ENCODE measurements around the gene TAPT1. TPM values are rescaled to one million over a fixed set of nuclear protein-coding genes. Genes with fewer than 3 reads are reported as not detected.

The TAPT1 gene
- total and polyA plus RNA-seq, 2 of the 13 experiments (the other 11 are each of a cell fraction or from before 2014, with no cell fraction given), result 24.5 to 25.3 TPM

- TF ChIP-seq ZKSCAN8 (CRISPR knock-in tag; IDR thresholded peaks at IDR 0.05; ENCODE audit: borderline replicate concordance), result no peak
- TF ChIP-seq GFI1 (CRISPR knock-in tag; IDR thresholded peaks at IDR 0.05; ENCODE audit: borderline replicate concordance), result no peak
- TF ChIP-seq ZSCAN31 (CRISPR knock-in tag; IDR thresholded peaks at IDR 0.05; ENCODE audit: low read depth), result no peak
- TF ChIP-seq ZNF510 (CRISPR knock-in tag; IDR thresholded peaks at IDR 0.05; ENCODE audit: low read depth), result no peak
- TF ChIP-seq, protein P1, sequence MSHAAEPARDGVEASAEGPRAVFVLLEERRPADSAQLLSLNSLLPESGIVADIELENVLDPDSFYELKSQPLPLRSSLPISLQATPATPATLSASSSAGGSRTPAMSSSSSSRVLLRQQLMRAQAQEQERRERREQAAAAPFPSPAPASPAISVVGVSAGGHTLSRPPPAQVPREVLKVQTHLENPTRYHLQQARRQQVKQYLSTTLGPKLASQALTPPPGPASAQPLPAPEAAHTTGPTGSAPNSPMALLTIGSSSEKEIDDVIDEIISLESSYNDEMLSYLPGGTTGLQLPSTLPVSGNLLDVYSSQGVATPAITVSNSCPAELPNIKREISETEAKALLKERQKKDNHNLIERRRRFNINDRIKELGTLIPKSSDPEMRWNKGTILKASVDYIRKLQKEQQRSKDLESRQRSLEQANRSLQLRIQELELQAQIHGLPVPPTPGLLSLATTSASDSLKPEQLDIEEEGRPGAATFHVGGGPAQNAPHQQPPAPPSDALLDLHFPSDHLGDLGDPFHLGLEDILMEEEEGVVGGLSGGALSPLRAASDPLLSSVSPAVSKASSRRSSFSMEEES (CRISPR knock-in tag; IDR thresholded peaks at IDR 0.05), result no peak
- TF ChIP-seq, protein P2, sequence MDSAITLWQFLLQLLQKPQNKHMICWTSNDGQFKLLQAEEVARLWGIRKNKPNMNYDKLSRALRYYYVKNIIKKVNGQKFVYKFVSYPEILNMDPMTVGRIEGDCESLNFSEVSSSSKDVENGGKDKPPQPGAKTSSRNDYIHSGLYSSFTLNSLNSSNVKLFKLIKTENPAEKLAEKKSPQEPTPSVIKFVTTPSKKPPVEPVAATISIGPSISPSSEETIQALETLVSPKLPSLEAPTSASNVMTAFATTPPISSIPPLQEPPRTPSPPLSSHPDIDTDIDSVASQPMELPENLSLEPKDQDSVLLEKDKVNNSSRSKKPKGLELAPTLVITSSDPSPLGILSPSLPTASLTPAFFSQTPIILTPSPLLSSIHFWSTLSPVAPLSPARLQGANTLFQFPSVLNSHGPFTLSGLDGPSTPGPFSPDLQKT (CRISPR knock-in tag; IDR thresholded peaks at IDR 0.05; ENCODE audit: borderline replicate concordance), result no peak
- TF ChIP-seq RNF219 (CRISPR knock-in tag; IDR thresholded peaks at IDR 0.05), result no peak
These were observed 102.0 kb downstream of the TAPT1 start (continued) for GRCh38 chr4:16124232-16124631.

All from HepG2 (cell line).